Aorta (tissue), 5 donors: ENCODE results near the gene MEF2A. TPM values are rescaled to one million over a fixed set of nuclear protein-coding genes. Genes with fewer than 3 reads are reported as not detected.

ENCODE experiments used
- ATAC-seq: fragments of 200-7000 bp; cut with Tn5 transposase; one replicate; pipeline ENCODE4 v1.9.1; 2022; ENCODE audit warnings: moderate library complexity; ENCODE audit not compliant: low FRiP score
- DNase-seq, 2 donors: peaks; one replicate each; pipeline ENCODE4 v3.0.0-alpha.2; 2020
- H3K27ac ChIP-seq, 2 donors: one replicate each; pipeline ENCODE4 v1.5.1; 2013; ENCODE audit warnings: low read length in 2 of 2, mild to moderate bottlenecking in 2 of 2, moderate library complexity in 2 of 2, control low read depth in 1 of 2, inconsistent platforms in 1 of 2, low read depth in 1 of 2
- H3K27me3 ChIP-seq, 2 donors: one replicate each; pipeline ENCODE4 v1.6.1; 2013; ENCODE audit warnings: control low read depth in 1 of 2, low read length in 1 of 2, mild to moderate bottlenecking in 1 of 2, moderate library complexity in 1 of 2; ENCODE audit not compliant: insufficient read depth in 2 of 2, control insufficient read depth in 1 of 2
- H3K36me3 ChIP-seq, 2 donors: one replicate each; pipeline ENCODE4 v1.6.1; 2013; ENCODE audit warnings: control low read depth in 1 of 2, low read length in 1 of 2, mild to moderate bottlenecking in 1 of 2; ENCODE audit not compliant: insufficient read depth in 2 of 2, control insufficient read depth in 1 of 2
- H3K4me1 ChIP-seq, 2 donors: one replicate each; pipeline ENCODE4 v1.6.1; 2013; ENCODE audit warnings: low read length in 2 of 2, control low read depth in 1 of 2, mild to moderate bottlenecking in 1 of 2, moderate library complexity in 1 of 2; ENCODE audit not compliant: insufficient read depth in 2 of 2, control insufficient read depth in 1 of 2
- H3K4me3 ChIP-seq, 2 donors: one replicate each; pipeline ENCODE4 v1.5.1; 2013; ENCODE audit warnings: low read length in 2 of 2, control low read depth in 1 of 2, mild to moderate bottlenecking in 1 of 2
- H3K9me3 ChIP-seq: one replicate; pipeline ENCODE4 v1.6.1; 2013; ENCODE audit warnings: mild to moderate bottlenecking, low read length; ENCODE audit not compliant: control insufficient read depth
- WGBS, 2 donors: extraction: QIAGEN DNeasy Blood & Tissue Kit; methylation state at CpG; one replicate each; pipeline ENCODE4 v1.1.7; 2013; 5-methylcytosine and 5-hydroxymethylcytosine counted together
- intact Hi-C, 2 donors: fragments of 100-400 bp; cut with DNase I; formaldehyde crosslinking; loops; one replicate each; pipeline versions ENCODE4 v1.14.2 to v1.15.0; 2022
- polyA plus RNA-seq, 2 donors: library from polyadenylated mRNA; stranded (reverse); fragments of 200-250 nt; gene quantifications; one replicate each; pipeline ENCODE4 v1.2.3, GENCODE V29; 2013
- total RNA-seq, 2 donors: library from RNA; stranded (reverse); fragmentation: NEBNext Ultra II Directional; extraction: Animal tissue kit (Norgen Biotek cat#: 25700); gene quantifications; one replicate each; pipeline ENCODE4 v1.2.1, GENCODE V29; 2021
- donor health status: healthy with polysubstance abuse.
- donor health status: Bipolar disorder and iron deficiency.
- donor health status: DM: no; HTN: no; CAD: no.
- donor health status: DM: no; HTN: no; CAD: no.
- donor health status: DM: yes; HTN: yes; CAD: no.

MEF2A gene
- total and polyA plus RNA-seq, 4 donors = 27.2 to 160 (median 92.9) TPM

DNA sequence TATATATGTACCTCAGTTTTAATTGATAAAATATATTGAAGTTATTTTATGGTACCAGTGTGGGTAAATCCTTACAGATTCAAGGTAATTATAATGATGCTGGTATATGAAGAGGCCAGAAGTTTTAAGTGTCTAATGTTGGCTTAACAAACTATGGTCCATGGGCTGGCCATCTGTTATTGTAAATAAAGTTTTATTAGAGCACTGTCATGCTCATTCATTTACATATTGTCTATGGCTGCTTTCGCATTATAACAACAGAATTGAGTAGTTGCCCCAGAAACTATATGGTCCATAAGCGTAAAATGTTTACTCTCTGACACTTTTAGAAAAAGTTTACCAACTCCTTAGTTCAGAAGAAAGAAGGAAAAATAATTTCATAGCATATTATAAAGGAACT lies 67.9 kb downstream of the MEF2A start:
- intact Hi-C loops = no loop called here
- no peaks in the 10 kb centered on the region for H3K27me3 ChIP-seq
- no peaks in the 10 kb centered on the region for H3K36me3 ChIP-seq
- H3K4me3 ChIP-seq = no peak overlapping the region
- DNase-seq (no peak), ATAC-seq (no peak)
- 96 to 98% methylated on average over 2 of the region's 2 CpGs for WGBS, 2 donors
- no peaks in the 10 kb centered on the region for H3K9me3 ChIP-seq
- H3K4me1 ChIP-seq = peaks cover 2 to 4% of the 10 kb centered on the region in 2 donors
- no peak overlapping the region for H3K27ac ChIP-seq

- H3K36me3 ChIP-seq = no peaks in the 10 kb centered on the region
- ATAC-seq = no peak
- no peak for DNase-seq
- peaks cover 2 to 4% of the 10 kb centered on the region in 2 donors for H3K4me1 ChIP-seq
- intact Hi-C loops = no loop called here
- H3K4me3 ChIP-seq = no peak overlapping the region
- H3K27ac ChIP-seq = no peak overlapping the region
- 57 to 64% methylated on average over 3 of the region's 3 CpGs for WGBS, 2 donors
- H3K27me3 ChIP-seq = no peaks in the 10 kb centered on the region
- H3K9me3 ChIP-seq = no peaks in the 10 kb centered on the region
These were observed 68.8 kb downstream of the MEF2A start for GRCh38 chr15:99634576-99634975.

DNA sequence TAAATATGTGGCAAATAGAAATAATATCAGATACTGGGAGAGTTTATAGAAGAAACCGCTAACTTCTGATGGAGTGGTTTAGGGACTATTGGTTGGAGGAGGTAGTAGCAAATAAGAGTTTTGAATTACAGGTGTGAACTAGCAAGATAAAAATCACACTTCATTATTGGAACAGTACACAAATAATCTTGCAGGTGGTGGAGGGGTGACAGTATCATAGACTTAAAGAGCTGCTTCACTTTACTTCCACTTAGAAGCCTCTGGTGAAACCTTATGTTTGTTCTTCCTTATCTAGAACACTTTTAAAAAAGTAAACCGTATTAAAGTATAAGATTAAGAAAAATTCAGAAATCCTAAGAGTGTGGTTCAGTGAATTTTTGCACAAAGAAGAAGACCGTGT lies 69.4 kb downstream of the MEF2A start:
- WGBS, 2 donors = 85 to 89% methylated on average over 3 of the region's 3 CpGs
- Histone ChIP-seq H3K27me3 (no peaks in the 10 kb centered on the region), H3K9me3 (no peaks in the 10 kb centered on the region), H3K36me3 (no peaks in the 10 kb centered on the region), H3K27ac (no peak overlapping the region), H3K4me1 (peaks cover 0 to 2% of the 10 kb centered on the region in 2 donors), H3K4me3 (no peak overlapping the region)
- intact Hi-C loops = no loop called here
- no peak for ATAC-seq
- no peak for DNase-seq

DNA sequence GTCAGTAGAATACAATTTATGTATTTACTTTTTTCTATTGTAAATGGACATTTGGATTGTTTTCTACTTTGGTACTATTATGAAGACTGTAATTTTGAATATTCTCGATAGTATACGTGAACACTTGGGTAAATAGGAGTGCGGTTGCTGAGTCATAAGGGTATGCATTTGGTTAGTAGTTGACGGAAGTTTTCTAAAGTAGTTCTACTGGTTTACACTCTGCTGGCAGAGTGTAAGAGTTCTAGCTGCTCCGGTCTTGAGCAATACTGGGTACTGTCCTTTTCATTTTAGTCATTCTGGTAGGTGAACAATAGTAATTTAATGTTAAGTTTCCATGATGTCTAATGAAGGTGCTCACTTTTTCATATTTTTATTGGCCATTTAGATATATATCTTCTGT lies 70.0 kb downstream of the MEF2A start:
- 97% methylated on average over 5 of the region's 5 CpGs for WGBS, 2 donors
- H3K4me1 ChIP-seq = peaks cover 0 to under 1% of the 10 kb centered on the region in 2 donors
- no peaks in the 10 kb centered on the region for H3K36me3 ChIP-seq
- H3K27me3 ChIP-seq = no peaks in the 10 kb centered on the region
- no peak for DNase-seq
- ATAC-seq = no peak
- intact Hi-C loops = no loop called here
- H3K27ac ChIP-seq = no peak overlapping the region
- no peaks in the 10 kb centered on the region for H3K9me3 ChIP-seq
- no peak overlapping the region for H3K4me3 ChIP-seq

DNA sequence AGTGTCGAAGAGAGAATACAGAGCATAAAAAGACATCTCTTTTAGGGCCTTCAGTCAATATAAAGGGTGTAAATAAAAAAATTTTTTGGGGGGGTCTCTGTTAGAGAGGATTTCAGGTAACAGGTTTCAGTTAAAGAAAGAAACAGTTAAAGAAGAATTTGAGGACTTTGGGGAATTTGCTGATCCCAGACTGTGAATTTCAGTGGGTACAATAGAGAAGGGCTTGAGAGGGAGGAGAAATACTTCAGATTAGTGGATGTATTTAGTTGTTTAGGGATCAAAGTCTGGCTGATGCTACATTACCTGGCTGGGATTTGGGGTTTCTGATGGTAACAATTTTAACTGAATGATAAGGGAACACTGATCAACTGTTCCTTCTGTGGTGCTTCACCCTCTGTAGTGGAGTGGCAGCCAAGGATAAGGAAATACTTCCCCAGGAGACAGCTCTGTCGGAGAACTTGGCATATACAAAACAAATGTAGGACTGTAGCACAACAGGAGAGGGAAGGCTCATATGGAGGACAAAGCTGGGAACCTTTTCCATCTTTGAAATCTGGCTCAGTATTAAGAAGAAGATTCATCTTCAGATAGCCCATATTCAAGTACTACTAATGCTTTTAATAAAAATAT lies 79.2 kb downstream of the MEF2A start:
- Histone ChIP-seq H3K27ac (peak overlapping the region in 1 of 2 donors; percentile 8), H3K9me3 (no peaks in the 10 kb centered on the region), H3K36me3 (no peaks in the 10 kb centered on the region), H3K4me1 (no peaks in the 10 kb centered on the region), H3K4me3 (no peak overlapping the region), H3K27me3 (no peaks in the 10 kb centered on the region)
- ATAC-seq (no peak), DNase-seq (no peak)
- intact Hi-C loops = no loop called here
- WGBS, 2 donors = 54 to 55% methylated on average over 2 of the region's 2 CpGs

DNA sequence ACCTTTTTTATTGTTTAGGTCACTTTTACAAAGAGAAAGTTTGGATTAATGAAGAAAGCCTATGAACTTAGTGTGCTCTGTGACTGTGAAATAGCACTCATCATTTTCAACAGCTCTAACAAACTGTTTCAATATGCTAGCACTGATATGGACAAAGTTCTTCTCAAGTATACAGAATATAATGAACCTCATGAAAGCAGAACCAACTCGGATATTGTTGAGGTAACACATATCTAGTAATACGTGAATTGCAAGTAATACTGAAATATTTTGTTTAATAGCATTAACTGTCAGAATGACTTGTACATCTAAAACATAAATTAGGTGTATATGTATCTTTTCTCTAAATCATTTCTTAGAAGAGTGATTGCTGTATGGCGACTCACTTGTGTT lies 79.8 kb downstream of the MEF2A start:
- no peak for ATAC-seq
- no peak for DNase-seq
- Histone ChIP-seq H3K9me3 (no peaks in the 10 kb centered on the region), H3K36me3 (no peaks in the 10 kb centered on the region), H3K27me3 (no peaks in the 10 kb centered on the region), H3K4me1 (no peaks in the 10 kb centered on the region), H3K4me3 (no peak overlapping the region), H3K27ac (no peak overlapping the region)
- intact Hi-C loops = no loop called here
- WGBS, 2 donors = 88 to 91% methylated on average over 3 of the region's 3 CpGs

- no peaks in the 10 kb centered on the region for H3K4me1 ChIP-seq
- no peaks in the 10 kb centered on the region for H3K27me3 ChIP-seq
- ATAC-seq (no peak), DNase-seq (no peak)
- H3K4me3 ChIP-seq = no peak overlapping the region
- H3K9me3 ChIP-seq = no peaks in the 10 kb centered on the region
- no peaks in the 10 kb centered on the region for H3K36me3 ChIP-seq
- no peak overlapping the region for H3K27ac ChIP-seq
- intact Hi-C loops = no loop called here
These were observed 80.2 kb downstream of the MEF2A start for GRCh38 chr15:99645951-99646350.

DNA sequence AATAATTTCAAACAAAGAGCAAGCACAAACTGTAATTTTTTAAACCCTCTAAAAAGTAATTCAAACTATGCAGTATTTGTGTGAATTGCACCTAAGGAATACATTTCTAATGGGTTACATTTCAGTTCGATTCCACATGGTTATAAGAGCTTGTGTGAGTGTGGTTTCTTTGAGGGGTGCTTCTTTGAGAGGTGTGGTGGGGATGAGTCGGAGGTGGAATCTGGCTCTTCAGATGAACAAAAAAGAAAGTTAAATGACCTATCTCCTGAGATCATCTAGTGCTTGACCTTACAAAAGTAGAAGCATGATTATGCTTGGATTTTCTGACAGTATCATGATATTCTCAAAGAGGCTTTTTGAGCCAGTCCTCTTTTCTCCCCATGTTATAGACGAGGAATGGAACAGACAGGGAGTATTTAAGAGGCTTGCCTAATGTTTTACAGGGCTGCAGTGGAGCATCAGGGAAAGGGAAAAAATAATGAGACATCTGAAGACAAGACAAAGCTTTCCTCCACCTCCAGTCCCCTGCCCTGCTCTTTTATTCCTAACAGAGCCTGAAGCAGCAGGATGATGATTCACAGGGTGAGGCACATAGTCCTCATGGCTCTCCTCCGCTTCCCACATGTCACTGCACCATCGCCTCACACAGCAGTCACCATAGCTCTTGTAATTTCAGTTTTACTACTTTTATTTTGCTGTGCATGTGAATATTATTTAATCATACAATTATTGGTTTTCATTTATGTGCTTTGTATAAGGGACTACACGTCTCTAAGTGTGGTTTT lies 85.4 kb downstream of the MEF2A start:
- no peaks in the 10 kb centered on the region for H3K9me3 ChIP-seq
- no peak for DNase-seq
- intact Hi-C loops = no loop called here
- no peak overlapping the region for H3K4me3 ChIP-seq
- peaks cover 0 to 2% of the 10 kb centered on the region in 2 donors for H3K4me1 ChIP-seq
- no peak for ATAC-seq
- peaks cover 0 to 4% of the 10 kb centered on the region in 2 donors for H3K36me3 ChIP-seq
- no peaks in the 10 kb centered on the region for H3K27me3 ChIP-seq
- H3K27ac ChIP-seq = no peak overlapping the region
- 90 to 92% methylated on average over 6 of the region's 6 CpGs for WGBS, 2 donors

- Histone ChIP-seq H3K36me3 (peaks cover 0 to 3% of the 10 kb centered on the region in 2 donors), H3K4me1 (peaks cover 2 to 4% of the 10 kb centered on the region in 2 donors), H3K4me3 (no peak overlapping the region), H3K9me3 (no peaks in the 10 kb centered on the region), H3K27ac (no peak overlapping the region), H3K27me3 (no peaks in the 10 kb centered on the region)
- ATAC-seq (no peak), DNase-seq (no peak)
- WGBS, 2 donors = 96% methylated on average over 1 of the region's 1 CpG
- intact Hi-C loops = no loop called here
These were observed 90.4 kb downstream of the MEF2A start for GRCh38 chr15:99656205-99656604.
